ENCODE measurements around the gene WDR35. TPM values are rescaled to one million over a fixed set of nuclear protein-coding genes. Genes with fewer than 3 reads are reported as not detected.

WDR35 gene
- total and polyA plus RNA-seq, 2 of the 4 experiments (the other 2 are of a cell fraction) = 3.4 to 8.1 TPM

DNA sequence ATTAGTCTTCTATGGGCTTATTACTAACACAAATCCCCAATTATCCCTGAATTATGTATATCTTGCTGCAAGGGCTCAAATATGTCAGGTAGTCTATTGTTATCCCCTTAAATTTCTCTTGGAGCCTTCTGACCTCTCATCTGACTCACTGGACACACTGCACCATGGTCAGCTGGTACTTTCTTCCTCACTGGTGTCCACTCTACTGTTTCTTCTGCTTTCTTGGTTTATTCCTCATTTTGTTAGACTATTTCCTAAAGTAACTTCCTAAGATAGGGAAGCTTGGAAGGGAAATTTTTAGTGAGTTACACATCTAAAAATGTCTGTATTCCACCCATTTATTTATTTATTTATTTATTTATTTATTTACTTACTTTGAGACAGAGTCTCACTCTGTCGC, 26.5 kb downstream of the WDR35 start:
- no peak overlapping the region for H3K18ac ChIP-seq (ENCODE audit: low read depth, low read length)
- H3K14ac ChIP-seq (replicated peaks; ENCODE audit: low read depth, low read length) = no peak overlapping the region

More for the DNA sequence above, 26.5 kb downstream of the WDR35 start:
- Histone ChIP-seq H3K9ac (ENCODE audit: low read depth, low read length) (no peak overlapping the region), H4K91ac (ENCODE audit: insufficient read depth, low read depth, low read length) (no peak overlapping the region), H2BK5ac (ENCODE audit: low read depth, low read length, poor library complexity, severe bottlenecking) (no peak overlapping the region), H3K4me2 (ENCODE audit: low read depth, low read length) (no peak overlapping the region), H2BK15ac (ENCODE audit: low read depth, low read length) (no peak overlapping the region), H3K27ac (ENCODE audit: insufficient read depth, low read length) (no peak overlapping the region), H3K79me1 (ENCODE audit: low read depth in 1 of 2, low read length in 2 of 2) (no peaks in the 10 kb centered on the region), H2AK5ac (ENCODE audit: low read depth, low read length) (no peak overlapping the region), H3K56ac (ENCODE audit: extremely low read depth, insufficient read depth, low read length) (no peak overlapping the region), H3K4me3 (ENCODE audit: insufficient read depth, low read depth, low read length) (no peak overlapping the region), H2BK20ac (ENCODE audit: low read depth, low read length) (no peak overlapping the region), H2AFZ (replicated peaks; ENCODE audit: low read length, poor library complexity) (no peak overlapping the region), H4K5ac (ENCODE audit: low read depth, low read length) (no peak overlapping the region), H3K4ac (ENCODE audit: low read depth, low read length) (no peak overlapping the region), H3K23ac (ENCODE audit: low read depth, low read length) (no peak overlapping the region), H4K20me1 (ENCODE audit: insufficient read depth, low read length) (no peaks in the 10 kb centered on the region), H3K27me3 (ENCODE audit: control insufficient read depth, insufficient read depth, low read length) (no peaks in the 10 kb centered on the region), H2BK120ac (ENCODE audit: low read depth, low read length) (no peak overlapping the region), H4K8ac (ENCODE audit: low read depth in 2 of 2, low read length in 2 of 2) (no peak overlapping the region), H2AK9ac (replicated peaks; ENCODE audit: low read depth, low read length, poor library complexity) (no peak overlapping the region), H3K9me1 (ENCODE audit: insufficient read depth, low read length) (no peaks in the 10 kb centered on the region), H3K9me3 (ENCODE audit: control insufficient read depth, insufficient read depth, low read length) (no peaks in the 10 kb centered on the region), H3K4me1 (ENCODE audit: control insufficient read depth, insufficient read depth, low read length) (no peaks in the 10 kb centered on the region), H3K36me3 (ENCODE audit: control insufficient read depth, insufficient read depth, low read length) (peaks cover 5% of the 10 kb centered on the region)
- CTCF ChIA-PET = interaction anchor here (0.6 to 1.2 kb wide), 4 partner anchors 18 to 353 kb away, joined by 3 read pairs; no protein-coding TSS in a partner anchor
- intact Hi-C loops (cut with micrococcal nuclease) (no loop called here), in situ Hi-C loops (cut with MboI; ENCODE audit: low sequenced_read_pairs) (loop anchor here (5.0 to 10.0 kb wide), 2 partner anchors 61 to 129 kb away; no protein-coding TSS in a partner anchor), dilution Hi-C loops (cut with HindIII; ENCODE audit: low sequenced_read_pairs, unreplicated experiment) (no loop called here)
- TF ChIP-seq, protein P1, sequence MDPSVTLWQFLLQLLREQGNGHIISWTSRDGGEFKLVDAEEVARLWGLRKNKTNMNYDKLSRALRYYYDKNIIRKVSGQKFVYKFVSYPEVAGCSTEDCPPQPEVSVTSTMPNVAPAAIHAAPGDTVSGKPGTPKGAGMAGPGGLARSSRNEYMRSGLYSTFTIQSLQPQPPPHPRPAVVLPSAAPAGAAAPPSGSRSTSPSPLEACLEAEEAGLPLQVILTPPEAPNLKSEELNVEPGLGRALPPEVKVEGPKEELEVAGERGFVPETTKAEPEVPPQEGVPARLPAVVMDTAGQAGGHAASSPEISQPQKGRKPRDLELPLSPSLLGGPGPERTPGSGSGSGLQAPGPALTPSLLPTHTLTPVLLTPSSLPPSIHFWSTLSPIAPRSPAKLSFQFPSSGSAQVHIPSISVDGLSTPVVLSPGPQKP (IDR thresholded peaks at IDR 0.05; ENCODE audit: borderline replicate concordance, low read depth, low read length) = no peak
- no peak for TF ChIP-seq POLR2A (IDR thresholded peaks at IDR 0.05; ENCODE audit: low read depth, low read length)
- no peak for DNase-seq
- no peak for ATAC-seq (ENCODE audit: low read depth)
- no TSS peak for BruUV-seq (replicated peaks)
- no CpG with 5 or more reads among the region's 1 CpG for WGBS, 2 experiments (ENCODE audit: extremely low coverage in 2 of 2, insufficient read length in 1 of 2)
- POLR2A ChIA-PET (ENCODE audit: unreplicated experiment) = interaction anchor here (0.7 kb wide), 1 partner anchor 11 kb away, joined by 10 read pairs; no protein-coding TSS in a partner anchor
